C4-2B (cell line): Measurements from ENCODE around the gene PROKR1.

ENCODE experiments used
- ZFX ChIP-seq: fragments of 450-650 bp; IDR thresholded peaks from 2 replicates; pipeline ENCODE4 v1.6.1; 2017
- TF ChIP-seq, protein P1 (sequence below): fragments of 450-650 bp; conservative IDR thresholded peaks from 2 replicates; pipeline ENCODE4 v1.5.1; 2017; ENCODE audit warnings: mild to moderate bottlenecking

DNA sequence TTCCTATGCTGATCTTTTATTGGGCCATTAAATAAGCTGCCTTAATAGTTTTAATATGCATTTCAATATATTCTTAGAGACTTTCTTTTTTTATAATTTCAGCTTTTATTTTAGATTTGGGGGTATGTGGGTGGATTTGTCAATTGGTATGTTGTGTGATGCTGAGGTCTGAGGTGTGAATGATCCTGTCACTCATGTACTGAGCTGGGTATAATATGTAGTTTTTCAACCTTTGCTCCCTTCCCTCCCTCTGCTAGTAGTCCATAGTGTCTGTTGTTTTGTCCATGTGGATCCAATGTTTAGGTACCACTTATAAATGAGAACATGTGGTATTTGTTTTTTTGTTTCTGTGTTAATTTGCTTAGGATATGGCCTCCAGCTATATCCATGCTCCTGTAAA, 35.5 kb upstream of the PROKR1 start:
- TF ChIP-seq, protein P1, sequence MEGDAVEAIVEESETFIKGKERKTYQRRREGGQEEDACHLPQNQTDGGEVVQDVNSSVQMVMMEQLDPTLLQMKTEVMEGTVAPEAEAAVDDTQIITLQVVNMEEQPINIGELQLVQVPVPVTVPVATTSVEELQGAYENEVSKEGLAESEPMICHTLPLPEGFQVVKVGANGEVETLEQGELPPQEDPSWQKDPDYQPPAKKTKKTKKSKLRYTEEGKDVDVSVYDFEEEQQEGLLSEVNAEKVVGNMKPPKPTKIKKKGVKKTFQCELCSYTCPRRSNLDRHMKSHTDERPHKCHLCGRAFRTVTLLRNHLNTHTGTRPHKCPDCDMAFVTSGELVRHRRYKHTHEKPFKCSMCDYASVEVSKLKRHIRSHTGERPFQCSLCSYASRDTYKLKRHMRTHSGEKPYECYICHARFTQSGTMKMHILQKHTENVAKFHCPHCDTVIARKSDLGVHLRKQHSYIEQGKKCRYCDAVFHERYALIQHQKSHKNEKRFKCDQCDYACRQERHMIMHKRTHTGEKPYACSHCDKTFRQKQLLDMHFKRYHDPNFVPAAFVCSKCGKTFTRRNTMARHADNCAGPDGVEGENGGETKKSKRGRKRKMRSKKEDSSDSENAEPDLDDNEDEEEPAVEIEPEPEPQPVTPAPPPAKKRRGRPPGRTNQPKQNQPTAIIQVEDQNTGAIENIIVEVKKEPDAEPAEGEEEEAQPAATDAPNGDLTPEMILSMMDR, result no peak
- TF ChIP-seq ZFX, result no peak
